ENCODE data around the gene TPRKB. TPM values are rescaled to one million over a fixed set of nuclear protein-coding genes. Genes with fewer than 3 reads are reported as not detected.

The TPRKB gene
- total RNA-seq, 1 experiment from 2014 or later = 44.7 TPM

- no peak overlapping the region for H3T11ph ChIP-seq (ENCODE audit: low read length)
- Mint-ChIP-seq H3K36me3 (ENCODE audit: insufficient read depth in 1 of 3, low read depth in 3 of 3) (peaks cover 20 to 41% (median 39%) of the 10 kb centered on the region in 3 experiments; a peak in 6 of 7 replicates), H3K27me3 (ENCODE audit: low read depth) (no peaks in the 10 kb centered on the region; the same call in 1 of the 2 replicates), H3K9me3 (0 out of 5 replicates have a peak, but pooled peaks cover 0 to 2% of the 10 kb centered on the region in 2 experiments), H3K27ac (no peak overlapping the region), H3K4me1 (no peaks in the 10 kb centered on the region), H3K4me3 (no peak overlapping the region)
- no peak overlapping the region for H2AK5ac ChIP-seq (ENCODE audit: insufficient read length, low read length)
- no peak overlapping the region for H4K8ac ChIP-seq (replicated peaks; ENCODE audit: insufficient read length, low read depth, low read length)
- no peak overlapping the region for H3K14ac ChIP-seq (ENCODE audit: insufficient read depth, low read length)
- H3K23me2 ChIP-seq (ENCODE audit: insufficient read length, low read depth, low read length, poor library complexity, severe bottlenecking) = no peaks in the 10 kb centered on the region
- no peak overlapping the region for H2BK5ac ChIP-seq (ENCODE audit: insufficient read length, low read length)
- H3K27me3 ChIP-seq (ENCODE audit: insufficient read depth, low read length) = no peaks in the 10 kb centered on the region
- no peak overlapping the region for H4K5ac ChIP-seq (ENCODE audit: insufficient read length, low read depth, low read length)
- DNase-seq = no peak
- no peak overlapping the region for H3K56ac ChIP-seq (ENCODE audit: insufficient read length, low read depth, low read length)
- H3K4me2 ChIP-seq (ENCODE audit: insufficient read depth, insufficient read length, low read length) = no peak overlapping the region
- no peak overlapping the region for H3K23ac ChIP-seq (ENCODE audit: insufficient read length, low read depth, low read length)
- H3K79me1 ChIP-seq (ENCODE audit: insufficient read depth, low read depth, low read length, poor library complexity, severe bottlenecking) = no peaks in the 10 kb centered on the region
- no peaks in the 10 kb centered on the region for H3K4me1 ChIP-seq (ENCODE audit: insufficient read depth, low read length)
- no peak overlapping the region for H2AFZ ChIP-seq (ENCODE audit: low read length)
- no peak overlapping the region for H3K9ac ChIP-seq (ENCODE audit: extremely low read depth, insufficient read length, low read length)
- no peak for TF ChIP-seq CTCF (conservative IDR thresholded peaks at IDR 0.05)
- no peak overlapping the region for H3K4ac ChIP-seq (ENCODE audit: low read depth, low read length)
- H2BK20ac ChIP-seq (ENCODE audit: low read depth, low read length, poor library complexity, severe bottlenecking) = no peak overlapping the region
- H4K91ac ChIP-seq (ENCODE audit: insufficient read length, low read depth, low read length) = no peak overlapping the region
- no peaks in the 10 kb centered on the region for H3K79me2 ChIP-seq (ENCODE audit: insufficient read depth, low read length)
- no peak overlapping the region for H2BK12ac ChIP-seq (ENCODE audit: insufficient read length, low read depth, low read length)
- WGBS (ENCODE audit: extremely low coverage, insufficient read length, low lambda C conversion rate) = no CpG with 5 or more reads among the region's 4 CpGs
- no peak overlapping the region for H3K18ac ChIP-seq (ENCODE audit: insufficient read length, low read depth, low read length)
- H3K27ac ChIP-seq (ENCODE audit: insufficient read length, low read depth, low read length) = no peak overlapping the region
- H4K20me1 ChIP-seq (ENCODE audit: control insufficient read depth, insufficient read depth, insufficient read length) = no peaks in the 10 kb centered on the region
- H2BK15ac ChIP-seq (ENCODE audit: low read depth, low read length) = no peak overlapping the region
- H2BK120ac ChIP-seq (ENCODE audit: low read depth, low read length, poor library complexity, severe bottlenecking) = no peak overlapping the region
- no peaks in the 10 kb centered on the region for H3K9me3 ChIP-seq (ENCODE audit: control insufficient read depth, low read depth, low read length)
Measured at GRCh38 chr2:73730810-73731209, 6.3 kb downstream of the TPRKB start.

Data from H9 (cell line).